ENCODE results near the gene SYNDIG1.

DNA sequence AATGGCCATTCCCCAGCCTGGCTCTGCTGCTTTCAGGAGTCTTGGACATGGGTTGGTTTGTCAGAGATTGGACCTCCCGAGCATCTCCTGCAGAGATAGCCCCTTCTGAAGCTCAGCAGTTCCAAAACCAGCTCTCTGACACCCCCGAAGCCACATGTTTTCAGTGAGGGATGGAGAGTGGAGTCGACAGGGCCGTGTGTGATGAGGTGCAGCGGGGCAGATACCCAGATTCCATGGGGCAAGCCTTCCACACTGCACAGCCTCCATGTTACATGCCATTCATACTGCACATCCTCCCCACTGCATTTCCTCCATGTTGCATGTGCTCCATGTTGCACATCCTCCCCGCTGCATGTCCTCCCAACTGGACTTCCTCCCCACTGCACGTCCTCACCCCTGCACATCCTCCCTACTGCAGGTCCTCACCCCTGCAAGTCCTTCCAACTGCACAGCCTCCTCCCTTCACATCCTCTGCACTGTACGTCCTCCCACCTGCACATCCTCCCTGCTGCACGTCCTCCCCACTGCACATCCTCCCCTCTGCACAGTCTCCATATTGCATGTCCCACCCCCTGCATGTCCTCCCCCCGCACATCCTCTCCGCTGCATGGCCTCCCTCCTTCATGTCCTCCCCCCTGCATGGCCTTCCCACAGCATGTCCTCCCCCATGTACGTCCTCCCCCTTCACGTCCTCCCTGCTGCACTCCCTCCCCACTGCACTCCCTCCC, 112.2 kb downstream of the SYNDIG1 start:
- TF ChIP-seq ELF4 (IDR thresholded peaks at IDR 0.05) (no peak), SP1 (IDR thresholded peaks at IDR 0.05) (no peak), FOXM1 (IDR thresholded peaks at IDR 0.05; ENCODE audit: borderline replicate concordance) (no peak)
